GM12878 (cell line): ENCODE measurements around the gene RNF167. TPM values are rescaled to one million over a fixed set of nuclear protein-coding genes. Genes with fewer than 3 reads are reported as not detected.
A peak's percentile ranks its signal among the peaks of the same experiment; 100 is the strongest.

Experiments
- ATAC-seq: fragments of 200-7000 bp; cut with Tn5 transposase; 3 replicates; pipeline ENCODE4 v1.9.1; 2020; ENCODE audit warnings: mild to moderate bottlenecking, moderate library complexity
- BruUV-seq: library from RNA; stranded (reverse); fragments of 400-500 nt; replicated peaks from 2 replicates; lab custom pipeline; 2021; lab: Mats Ljungman, UMichigan
- CTCF ChIA-PET: fragments of 300-600 bp; sonication (Branson Sonifier 250); formaldehyde crosslinking; extraction: SDS; loops from one replicate; lab custom pipeline; 2021; ENCODE audit warnings: inconsistent platforms; lab: Yijun Ruan, JAX
- POLR2A ChIA-PET: fragments of 350-600 bp; formaldehyde crosslinking; extraction: SDS; loops from one replicate; lab custom pipeline; 2021; ENCODE audit warnings: inconsistent platforms; lab: Charles Lee
- RAD21 ChIA-PET: fragments of 300-600 bp; sonication (Branson Sonifier 250); formaldehyde crosslinking; loops from one replicate; lab custom pipeline; 2023; ENCODE audit warnings: antibody characterized with exemption; ENCODE audit not compliant: unreplicated experiment; lab: Charles Lee
- SMC1A ChIA-PET: fragments of 300-600 bp; sonication (Branson Sonifier 250); formaldehyde crosslinking; loops from one replicate; lab custom pipeline; 2023; ENCODE audit not compliant: unreplicated experiment, uncharacterized antibody; lab: Charles Lee
- DNase-seq: peaks from one replicate; pipeline ENCODE4 v3.0.0-alpha.2; 2011; ENCODE audit warnings: low read depth, low spot score
- FAIRE-seq: peaks from 3 replicates; lab custom pipeline; 2011; peaks lifted over from hg19 to GRCh38; lab: Jason Lieb, UNC
- H2AFZ ChIP-seq: 2 replicates; pipeline ENCODE4 v1.6.0; 2011; ENCODE audit warnings: low read depth, low read length, control low read depth; ENCODE audit not compliant: control insufficient read depth
- H3K27ac ChIP-seq: 2 replicates; pipeline ENCODE4 v1.5.1; 2011; ENCODE audit warnings: control low read depth; ENCODE audit not compliant: control insufficient read depth, insufficient read depth
- H3K27me3 ChIP-seq, 2 experiments: replicated peaks in 1 of 2; 2 replicates each; pipeline versions ENCODE4 v1.6.0 to v1.6.1; 2011; ENCODE audit warnings: low read length in 1 of 2; ENCODE audit not compliant: control insufficient read depth in 2 of 2, insufficient read depth in 2 of 2
- H3K36me3 ChIP-seq, 2 experiments: 2 replicates each; pipeline ENCODE4 v1.5.1; 2011; ENCODE audit warnings: low read length in 1 of 2; ENCODE audit not compliant: control insufficient read depth in 2 of 2, insufficient read depth in 2 of 2
- H3K4me1 ChIP-seq: 2 replicates; pipeline ENCODE4 v1.6.1; 2011; ENCODE audit warnings: mild to moderate bottlenecking, low read length, moderate library complexity, mixed read lengths; ENCODE audit not compliant: control insufficient read depth, insufficient read depth
- H3K4me2 ChIP-seq: 2 replicates; pipeline ENCODE4 v1.6.0; 2011; ENCODE audit warnings: control low read depth; ENCODE audit not compliant: control insufficient read depth, insufficient read depth
- H3K4me3 ChIP-seq: fragments of 200-600 bp; sonication (generic); 2 replicates; pipeline ENCODE4 v1.5.1; 2016
- H3K79me2 ChIP-seq: 2 replicates; pipeline ENCODE4 v1.6.0; 2011; ENCODE audit warnings: low read length; ENCODE audit not compliant: control insufficient read depth, insufficient read depth
- H3K9ac ChIP-seq: 2 replicates; pipeline ENCODE4 v1.8.0; 2011; ENCODE audit warnings: low read length, control low read depth, mixed read lengths; ENCODE audit not compliant: control insufficient read depth, insufficient read depth
- H3K9me3 ChIP-seq: replicated peaks from 3 replicates; pipeline ENCODE4 v1.5.1; 2011; ENCODE audit warnings: mild to moderate bottlenecking, low read length; ENCODE audit not compliant: control insufficient read depth, insufficient read depth
- H4K20me1 ChIP-seq: 2 replicates; pipeline ENCODE4 v1.6.0; 2011; ENCODE audit not compliant: control insufficient read depth, insufficient read depth
- ATF7 ChIP-seq: fragments of 450-650 bp; IDR thresholded peaks from 2 replicates; pipeline ENCODE4 v1.6.1; 2016; ENCODE audit warnings: low read depth, mild to moderate bottlenecking
- CREB1 ChIP-seq: IDR thresholded peaks from 2 replicates; pipeline ENCODE4 v1.6.1; 2012; ENCODE audit warnings: low read depth, mild to moderate bottlenecking, inconsistent platforms
- CREM ChIP-seq: IDR thresholded peaks from 2 replicates; pipeline ENCODE4 v1.6.1; 2014; ENCODE audit warnings: antibody characterized with exemption, low read depth
- EGR1 ChIP-seq, 2 experiments: IDR thresholded peaks; 1 replicate in 1 of 2; 2 replicates in 1 of 2; pipeline ENCODE4 v1.6.1; 2011 to 2012; ENCODE audit warnings: low read depth in 2 of 2, low read length in 2 of 2, borderline replicate concordance in 1 of 2, mild to moderate bottlenecking in 1 of 2, moderate library complexity in 1 of 2
- EZH2 ChIP-seq: IDR thresholded peaks from 2 replicates; pipeline ENCODE4 v1.6.1; 2012; ENCODE audit warnings: low read depth, mild to moderate bottlenecking, control low read depth, inconsistent platforms, low read length, borderline replicate concordance; ENCODE audit not compliant: control insufficient read depth
- GATAD2B ChIP-seq: fragments of 450-650 bp; conservative IDR thresholded peaks from 2 replicates; pipeline ENCODE4 v1.6.1; 2017; ENCODE audit warnings: low read depth, mild to moderate bottlenecking, moderate library complexity
- JUND ChIP-seq: IDR thresholded peaks from 2 replicates; pipeline ENCODE4 v1.6.1; 2012; ENCODE audit warnings: low read depth, mild to moderate bottlenecking, low read length, improper control_type of control experiment, moderate library complexity
- MEF2A ChIP-seq: IDR thresholded peaks from 2 replicates; pipeline ENCODE4 v1.6.1; 2011; ENCODE audit warnings: low read depth, mild to moderate bottlenecking, low read length, moderate library complexity; ENCODE audit not compliant: insufficient read depth
- NFXL1 ChIP-seq: fragments of 450-650 bp; IDR thresholded peaks from 2 replicates; pipeline ENCODE4 v1.6.1; 2017; ENCODE audit warnings: antibody characterized with exemption, mild to moderate bottlenecking, borderline replicate concordance
- POU2F2 ChIP-seq: IDR thresholded peaks from 3 replicates; pipeline ENCODE4 v1.6.1; 2011; ENCODE audit warnings: low read depth, mild to moderate bottlenecking, low read length, borderline replicate concordance
- RELA ChIP-seq: fragments of 450-650 bp; IDR thresholded peaks from 2 replicates; pipeline ENCODE4 v1.8.0; 2014; ENCODE audit warnings: borderline replicate concordance; ENCODE audit not compliant: partially characterized antibody
- SPI1 ChIP-seq: IDR thresholded peaks from 2 replicates; pipeline ENCODE4 v1.6.1; 2011; ENCODE audit warnings: low read depth, mild to moderate bottlenecking, low read length, moderate library complexity, borderline replicate concordance; ENCODE audit not compliant: insufficient read depth
- TBL1XR1 ChIP-seq: IDR thresholded peaks from 2 replicates; pipeline ENCODE4 v1.6.1; 2012; ENCODE audit warnings: low read depth, low read length, improper control_type of control experiment
- TCF12 ChIP-seq: IDR thresholded peaks from 2 replicates; pipeline ENCODE4 v1.6.1; 2011; ENCODE audit warnings: low read depth, mild to moderate bottlenecking, low read length
- WGBS: methylation state at CpG from one replicate; pipeline ENCODE4 v1.1.6; 2016; ENCODE audit warnings: low lambda C conversion rate; ENCODE audit not compliant: insufficient replicate concordance, insufficient coverage; ENCODE audit errors: missing lambda C conversion rate; 5-methylcytosine and 5-hydroxymethylcytosine counted together
- in situ Hi-C: fragments of 300-500 bp; cut with MboI; formaldehyde crosslinking; loops from 9 replicates; pipeline ENCODE4 v1.14.3; 2018; ENCODE audit warnings: mixed read lengths
- intact Hi-C: fragments of 100-400 bp; cut with micrococcal nuclease; formaldehyde crosslinking; loops from one replicate; pipeline ENCODE4 v1.14.2; 2022; ENCODE audit not compliant: unreplicated experiment
- polyA plus RNA-seq, 11 experiments: library from polyadenylated mRNA; depleted of rRNA in 4 of 11; unstranded in 6 of 11; stranded (reverse) in 5 of 11; fragments of >200 nt; fragmentation: Nextera tagmentation in 4 of 11; fragmentation: Illumina TruSeq in 1 of 11; extraction: Ambion mirVana in 4 of 11; extraction: Trizol in 1 of 11; gene quantifications; 1 replicate in 1 of 11; 2 replicates in 10 of 11; pipeline versions ENCODE4 v1.2.1 to v1.2.3, GENCODE V29; 2011 to 2016; ENCODE audit warnings: inconsistent platforms in 2 of 11, missing spikeins in 2 of 11, low read depth in 1 of 11
- total RNA-seq, 4 experiments: library from RNA; depleted of rRNA in 3 of 4; stranded (reverse); fragments of >200 nt in 3 of 4; fragmentation: Illumina TruSeq in 1 of 4; extraction: Trizol in 1 of 4; gene quantifications; 2 replicates each; pipeline versions ENCODE4 v1.2.1 to v1.2.3, GENCODE V29; 2013 to 2021
- TF ChIP-seq, protein P1 (sequence below): fragments of 450-650 bp; IDR thresholded peaks from 2 replicates; pipeline ENCODE4 v1.6.1; 2017; ENCODE audit warnings: mild to moderate bottlenecking, moderate library complexity

RNF167 gene
- total and polyA plus RNA-seq, 10 of the 15 experiments (the other 5 are each of a cell fraction or from before 2014, with no cell fraction given) = 33.6 to 147 (median 57.6) TPM

DNA sequence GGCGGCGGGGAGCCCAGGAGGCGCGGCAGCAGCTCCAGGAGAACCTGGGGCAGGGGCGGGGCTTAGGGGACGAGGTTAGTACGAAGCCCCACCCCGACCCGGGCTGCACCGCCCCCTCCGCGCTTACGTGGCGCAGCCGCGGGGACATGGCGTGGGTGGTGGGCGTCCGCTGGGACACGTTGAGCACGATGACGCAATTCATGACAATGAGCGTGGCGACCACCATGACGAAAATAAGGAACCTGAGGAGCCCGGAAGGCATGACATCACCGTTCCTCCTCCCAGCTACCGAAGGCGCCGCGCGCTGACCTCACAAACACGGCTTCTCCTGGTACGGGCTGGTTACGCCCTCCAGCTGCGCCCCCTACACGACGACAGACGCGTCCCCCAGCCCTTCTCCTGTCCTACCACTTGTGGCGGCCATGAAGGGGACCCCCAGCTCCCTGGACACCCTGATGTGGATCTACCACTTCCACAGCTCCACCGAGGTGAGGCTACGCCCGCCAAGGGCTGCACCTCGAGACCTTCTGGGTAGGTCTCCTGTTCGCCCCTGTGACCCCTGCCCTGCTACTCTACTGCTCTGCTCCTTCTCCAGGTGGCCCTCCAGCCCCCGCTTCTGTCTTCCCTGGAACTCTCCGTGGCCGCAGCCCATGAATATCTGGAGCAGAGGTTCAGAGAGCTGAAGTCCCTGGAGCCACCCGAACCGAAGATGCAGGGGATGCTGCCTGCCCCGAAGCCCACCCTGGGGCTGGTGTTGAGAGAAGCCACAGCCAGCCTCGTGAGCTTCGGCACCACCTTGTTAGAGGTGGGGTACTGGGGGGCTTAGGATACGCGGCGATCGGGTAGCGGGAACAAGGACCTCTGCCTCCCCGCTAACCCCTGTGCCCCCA is 40.5 kb upstream of the RNF167 start, which contains the start of gene C17orf107:
Gene C17orf107, plus strand, starts transcription at position 196 of the 890 bp plus-strand sequence. Its CDS starts 227 bp downstream, at position 423.
- TF ChIP-seq CREM (peak; percentile 94), ATF7 (peak; percentile 65), EZH2 (no peak), CREB1 (peak; percentile 98), JUND (no peak), MEF2A (no peak), POU2F2 (no peak), NFXL1 (no peak), EGR1 (IDR thresholded peaks at IDR 0.05; ENCODE audit: borderline replicate concordance in 1 of 2, low read depth in 2 of 2, low read length in 2 of 2) (peak in 1 of 2 experiments; percentile 92; a peak in 2 of 3 replicates), SPI1 (no peak), TCF12 (no peak), TBL1XR1 (no peak), GATAD2B (no peak), RELA (no peak)
- TF ChIP-seq, protein P1, sequence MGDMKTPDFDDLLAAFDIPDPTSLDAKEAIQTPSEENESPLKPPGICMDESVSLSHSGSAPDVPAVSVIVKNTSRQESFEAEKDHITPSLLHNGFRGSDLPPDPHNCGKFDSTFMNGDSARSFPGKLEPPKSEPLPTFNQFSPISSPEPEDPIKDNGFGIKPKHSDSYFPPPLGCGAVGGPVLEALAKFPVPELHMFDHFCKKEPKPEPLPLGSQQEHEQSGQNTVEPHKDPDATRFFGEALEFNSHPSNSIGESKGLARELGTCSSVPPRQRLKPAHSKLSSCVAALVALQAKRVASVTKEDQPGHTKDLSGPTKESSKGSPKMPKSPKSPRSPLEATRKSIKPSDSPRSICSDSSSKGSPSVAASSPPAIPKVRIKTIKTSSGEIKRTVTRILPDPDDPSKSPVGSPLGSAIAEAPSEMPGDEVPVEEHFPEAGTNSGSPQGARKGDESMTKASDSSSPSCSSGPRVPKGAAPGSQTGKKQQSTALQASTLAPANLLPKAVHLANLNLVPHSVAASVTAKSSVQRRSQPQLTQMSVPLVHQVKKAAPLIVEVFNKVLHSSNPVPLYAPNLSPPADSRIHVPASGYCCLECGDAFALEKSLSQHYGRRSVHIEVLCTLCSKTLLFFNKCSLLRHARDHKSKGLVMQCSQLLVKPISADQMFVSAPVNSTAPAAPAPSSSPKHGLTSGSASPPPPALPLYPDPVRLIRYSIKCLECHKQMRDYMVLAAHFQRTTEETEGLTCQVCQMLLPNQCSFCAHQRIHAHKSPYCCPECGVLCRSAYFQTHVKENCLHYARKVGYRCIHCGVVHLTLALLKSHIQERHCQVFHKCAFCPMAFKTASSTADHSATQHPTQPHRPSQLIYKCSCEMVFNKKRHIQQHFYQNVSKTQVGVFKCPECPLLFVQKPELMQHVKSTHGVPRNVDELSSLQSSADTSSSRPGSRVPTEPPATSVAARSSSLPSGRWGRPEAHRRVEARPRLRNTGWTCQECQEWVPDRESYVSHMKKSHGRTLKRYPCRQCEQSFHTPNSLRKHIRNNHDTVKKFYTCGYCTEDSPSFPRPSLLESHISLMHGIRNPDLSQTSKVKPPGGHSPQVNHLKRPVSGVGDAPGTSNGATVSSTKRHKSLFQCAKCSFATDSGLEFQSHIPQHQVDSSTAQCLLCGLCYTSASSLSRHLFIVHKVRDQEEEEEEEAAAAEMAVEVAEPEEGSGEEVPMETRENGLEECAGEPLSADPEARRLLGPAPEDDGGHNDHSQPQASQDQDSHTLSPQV = no peak
- Histone ChIP-seq H3K4me2 (peak within 1 kb of the TSS; percentile 91), H3K79me2 (no peaks in the 10 kb centered on the region), H3K4me3 (peak within 1 kb of the TSS; percentile 35; the same call in 1 of the 2 replicates), H3K36me3 (peaks cover 0 to 9% of the 10 kb centered on the region in 2 experiments; a peak in 3 of 4 replicates), H3K9ac (peak within 1 kb of the TSS; percentile 29), H4K20me1 (no peaks in the 10 kb centered on the region), H3K27ac (no peak within 1 kb of the TSS), H2AFZ (peak within 1 kb of the TSS; percentile 71), H3K4me1 (peaks cover 20% of the 10 kb centered on the region), H3K27me3 (no peaks in the 10 kb centered on the region; a peak in 1 of 4 replicates), H3K9me3 (no peaks in the 10 kb centered on the region; the same call in 2 of the 3 replicates)
- DNase-seq (no peak), ATAC-seq (peak; percentile 39), FAIRE-seq (no peak)
- intact Hi-C loops = loop anchor here (5.0 kb wide), 1 partner anchor 167 kb away; the partner anchor contains the start of gene MED11
- POLR2A ChIA-PET = interaction anchor here (0.5 to 0.6 kb wide), 3 partner anchors 9 to 144 kb away, joined by 3 to 6 read pairs (median 3); no protein-coding TSS in a partner anchor
- BruUV-seq = no TSS peak
- CTCF ChIA-PET = interaction anchor here (1.0 to 1.3 kb wide), 3 partner anchors 12 to 332 kb away, joined by 3 read pairs; partner anchors contain the start of gene SLC25A11
- RAD21 ChIA-PET = interaction anchor here (0.5 to 0.9 kb wide), 2 partner anchors 22 to 159 kb away, joined by 3 read pairs; no protein-coding TSS in a partner anchor
- WGBS = 13% methylated on average over 52 of the region's 60 CpGs
- SMC1A ChIA-PET = interaction anchor here (0.8 kb wide), 1 partner anchor 9 kb away, joined by 4 read pairs; no protein-coding TSS in a partner anchor
- in situ Hi-C loops = no loop called here
